GM12872 (cell line): ENCODE data around the gene DIS3L.

Source experiments
- CTCF ChIP-seq: IDR thresholded peaks from 3 replicates; pipeline ENCODE4 v1.5.1; 2011; ENCODE audit warnings: low read depth, mild to moderate bottlenecking, low read length, moderate library complexity; ENCODE audit not compliant: insufficient read depth

The DIS3L gene

GRCh38 chr15:66285533-66286280, 7.7 kb upstream of the DIS3L start:
- no peak for TF ChIP-seq CTCF

GRCh38 chr15:66287461-66288057, 5.8 kb upstream of the DIS3L start:
- peak; percentile 48; the same call in 2 of the 3 replicates for TF ChIP-seq CTCF

GRCh38 chr15:66288093-66288492, 5.3 kb upstream of the DIS3L start:
- TF ChIP-seq CTCF, result no peak

- TF ChIP-seq CTCF, result no peak
These were observed 4.7 kb upstream of the DIS3L start for GRCh38 chr15:66288551-66289185.

GRCh38 chr15:66290007-66290406, 3.4 kb upstream of the DIS3L start:
- no peak for TF ChIP-seq CTCF

GRCh38 chr15:66290518-66290917, 2.9 kb upstream of the DIS3L start:
- no peak for TF ChIP-seq CTCF

- TF ChIP-seq CTCF, result no peak
These were observed 1.4 kb upstream of the DIS3L start for GRCh38 chr15:66291816-66292570.
